GM12865 (cell line): Measurements from ENCODE around the gene IGFL4.

Experiments used
- DNase-seq: peaks from one replicate; pipeline ENCODE4 v3.0.0; 2010; ENCODE audit warnings: low read depth
- H3K4me3 ChIP-seq: 2 replicates; pipeline ENCODE4 v1.5.1; 2011; ENCODE audit warnings: mild to moderate bottlenecking, low read depth, low read length, control low read depth
- TF ChIP-seq, protein P1 (sequence below): IDR thresholded peaks from 2 replicates; pipeline ENCODE4 v1.5.1; 2011; ENCODE audit warnings: low read length, control low read depth, low read depth, inconsistent platforms; ENCODE audit not compliant: insufficient read depth; ENCODE audit errors: missing control alignments

The IGFL4 gene

DNA sequence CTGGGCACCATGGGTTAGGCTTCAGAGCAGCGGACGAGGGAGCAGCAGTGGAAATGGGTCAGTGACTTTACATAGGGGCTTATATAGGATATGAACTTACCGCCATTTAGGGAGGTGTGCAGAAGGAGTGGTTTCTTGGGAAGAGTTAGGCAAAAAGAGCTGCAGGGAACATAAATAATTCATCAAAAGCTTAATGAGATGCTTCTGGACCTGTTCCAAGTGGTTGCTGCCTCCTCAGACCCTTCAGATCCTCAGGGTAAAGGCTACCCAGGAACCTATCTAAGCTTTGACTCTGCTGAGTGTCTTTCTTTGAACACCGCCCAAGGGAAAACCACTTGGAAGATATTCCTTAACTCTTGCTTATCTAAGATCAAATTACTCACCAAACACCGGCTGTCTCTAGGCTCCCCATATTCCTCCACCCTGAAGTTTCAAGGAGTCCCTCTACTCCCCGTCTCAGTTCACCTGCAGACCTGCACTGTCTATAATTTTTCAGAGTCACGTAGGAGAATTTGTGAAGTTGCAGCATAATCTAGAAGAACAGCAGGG, at the start of gene IGFL4:
IGFL4 (minus strand) TSS at position 51 of the 549 bp plus-strand sequence; CDS start at position 11, 40 bp downstream.
- no peak for DNase-seq
- TF ChIP-seq, protein P1, sequence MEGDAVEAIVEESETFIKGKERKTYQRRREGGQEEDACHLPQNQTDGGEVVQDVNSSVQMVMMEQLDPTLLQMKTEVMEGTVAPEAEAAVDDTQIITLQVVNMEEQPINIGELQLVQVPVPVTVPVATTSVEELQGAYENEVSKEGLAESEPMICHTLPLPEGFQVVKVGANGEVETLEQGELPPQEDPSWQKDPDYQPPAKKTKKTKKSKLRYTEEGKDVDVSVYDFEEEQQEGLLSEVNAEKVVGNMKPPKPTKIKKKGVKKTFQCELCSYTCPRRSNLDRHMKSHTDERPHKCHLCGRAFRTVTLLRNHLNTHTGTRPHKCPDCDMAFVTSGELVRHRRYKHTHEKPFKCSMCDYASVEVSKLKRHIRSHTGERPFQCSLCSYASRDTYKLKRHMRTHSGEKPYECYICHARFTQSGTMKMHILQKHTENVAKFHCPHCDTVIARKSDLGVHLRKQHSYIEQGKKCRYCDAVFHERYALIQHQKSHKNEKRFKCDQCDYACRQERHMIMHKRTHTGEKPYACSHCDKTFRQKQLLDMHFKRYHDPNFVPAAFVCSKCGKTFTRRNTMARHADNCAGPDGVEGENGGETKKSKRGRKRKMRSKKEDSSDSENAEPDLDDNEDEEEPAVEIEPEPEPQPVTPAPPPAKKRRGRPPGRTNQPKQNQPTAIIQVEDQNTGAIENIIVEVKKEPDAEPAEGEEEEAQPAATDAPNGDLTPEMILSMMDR, result no peak
- no peak within 1 kb of the TSS for H3K4me3 ChIP-seq

DNA sequence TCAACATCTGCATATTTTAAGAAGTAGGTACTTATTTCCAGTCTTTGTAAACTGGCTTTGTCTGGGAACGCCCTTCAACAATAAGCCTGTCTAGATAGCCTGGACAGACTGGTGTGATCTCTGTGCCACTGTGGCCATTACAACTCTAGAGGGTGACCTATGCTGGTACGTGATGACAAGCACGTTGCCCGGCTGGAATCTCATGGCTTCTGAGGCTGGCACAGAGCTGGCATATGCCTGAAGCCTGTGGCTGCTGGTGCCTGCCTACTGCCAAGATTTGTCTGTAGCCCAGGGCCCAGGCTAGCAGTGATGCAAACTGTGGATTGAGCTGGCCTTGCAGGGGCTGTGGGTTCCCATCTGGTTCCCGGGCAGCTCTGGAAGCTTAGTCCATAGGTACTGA, 49.6 kb upstream of the IGFL4 start:
- no peak overlapping the region for H3K4me3 ChIP-seq
- DNase-seq, result no peak
- TF ChIP-seq, protein P1, result no peak

DNA sequence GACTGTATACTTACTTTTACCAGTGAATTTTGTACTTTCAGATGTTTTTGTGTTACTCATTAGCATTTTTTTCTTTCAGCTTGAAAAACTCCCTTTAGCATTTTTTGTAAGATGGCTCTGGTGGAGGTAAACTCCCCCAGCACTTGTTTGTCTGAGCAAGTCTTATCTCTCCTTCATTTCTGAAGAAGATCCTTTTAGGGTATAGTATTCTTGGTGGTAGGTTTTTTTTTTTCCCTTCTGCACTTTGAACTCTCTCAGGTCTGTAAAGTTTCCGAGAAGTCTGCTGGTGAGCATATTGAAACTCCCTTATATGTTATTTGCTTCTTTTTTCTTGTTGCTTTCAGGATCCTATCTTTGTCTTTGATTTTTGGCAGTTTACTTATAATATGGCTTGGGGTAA, 48.6 kb upstream of the IGFL4 start:
- DNase-seq, result no peak
- TF ChIP-seq, protein P1, result no peak
- H3K4me3 ChIP-seq, result no peak overlapping the region

DNA sequence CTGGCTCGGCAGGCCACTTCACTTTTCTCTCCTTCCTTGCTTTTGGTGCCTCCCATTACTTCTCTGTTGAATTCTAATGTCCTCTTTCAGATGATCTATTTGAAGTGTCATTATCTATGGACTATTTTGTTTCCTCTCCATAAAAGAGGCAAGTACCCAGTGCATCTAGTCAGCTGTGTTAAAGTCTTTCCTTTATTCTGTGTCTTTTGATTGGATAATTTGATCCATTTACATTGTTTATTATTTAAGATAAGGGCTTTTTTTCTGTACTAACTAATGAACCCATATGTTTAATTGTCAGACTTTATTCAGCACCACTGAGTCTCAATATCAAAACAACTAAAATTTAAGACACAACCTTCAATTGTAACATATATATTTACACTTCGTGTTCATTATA, 47.3 kb upstream of the IGFL4 start:
- TF ChIP-seq, protein P1, result no peak
- H3K4me3 ChIP-seq, result no peak overlapping the region
- DNase-seq, result no peak

DNA sequence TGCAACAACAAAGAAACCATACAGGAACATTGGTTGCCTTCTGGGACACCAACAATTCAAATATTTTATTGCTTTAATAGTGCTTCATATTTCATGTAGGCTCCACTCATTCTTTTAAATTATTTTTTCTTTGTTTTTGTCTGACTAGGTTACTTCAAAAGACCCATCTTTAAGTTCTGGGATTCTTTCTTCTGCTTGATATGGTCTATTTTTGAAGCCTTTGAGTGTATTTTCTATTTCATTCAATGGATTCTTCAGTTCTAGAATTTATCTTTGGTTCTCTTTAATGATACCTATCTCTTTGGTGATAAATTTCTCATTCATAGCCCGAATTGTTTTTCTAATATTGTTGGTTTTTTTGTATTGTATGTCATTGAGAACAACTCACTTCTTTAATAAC, 45.1 kb upstream of the IGFL4 start:
- DNase-seq, result no peak
- TF ChIP-seq, protein P1, result no peak
- no peak overlapping the region for H3K4me3 ChIP-seq

DNA sequence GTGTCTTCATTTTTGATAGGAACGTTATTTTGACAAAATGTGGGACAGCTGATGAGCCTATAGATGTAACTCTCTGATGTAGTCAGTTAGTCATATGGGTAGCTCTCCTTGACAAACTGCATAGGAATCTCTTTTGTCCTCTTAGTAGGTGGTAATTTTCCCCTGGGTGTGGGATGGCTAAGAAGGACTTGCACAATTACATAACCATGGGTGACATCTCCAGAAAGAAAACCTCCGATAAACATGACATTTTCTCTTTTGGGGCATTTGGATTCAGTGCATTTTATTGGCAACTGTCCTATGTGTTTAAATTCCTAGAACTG, 41.9 kb upstream of the IGFL4 start:
- no peak for DNase-seq
- no peak overlapping the region for H3K4me3 ChIP-seq
- TF ChIP-seq, protein P1, result no peak
